GM12801 (cell line): ENCODE data around the gene CENPB.

Experiments
- CTCF ChIP-seq: IDR thresholded peaks from one replicate; pipeline ENCODE4 v1.5.1; 2011; ENCODE audit warnings: control low read depth; ENCODE audit not compliant: insufficient read length; ENCODE audit errors: extremely low read depth

CENPB gene

GRCh38 chr20:3788685-3789155, 2.2 kb upstream of the CENPB start:
- TF ChIP-seq CTCF, result no peak

- TF ChIP-seq CTCF, result no peak
These were observed 929 bp upstream of the CENPB start for GRCh38 chr20:3787324-3788014.

GRCh38 chr20:3786126-3786484, 435 bp downstream of the CENPB start:
- TF ChIP-seq CTCF, result no peak

GRCh38 chr20:3785240-3786125, 1.1 kb downstream of the CENPB start:
- TF ChIP-seq CTCF, result no peak

GRCh38 chr20:3784863-3785239, 1.7 kb downstream of the CENPB start:
- TF ChIP-seq CTCF, result no peak

- TF ChIP-seq CTCF, result no peak
These were observed 2.2 kb downstream of the CENPB start for GRCh38 chr20:3784216-3784853.

- TF ChIP-seq CTCF, result no peak
These were observed 2.9 kb downstream of the CENPB start for GRCh38 chr20:3783511-3784195.
